ENCODE results near the gene CD46. TPM values are rescaled to one million over a fixed set of nuclear protein-coding genes. Genes with fewer than 3 reads are reported as not detected.

The CD46 gene
- total RNA-seq, 4 donors from 2014 or later, result 65.5 to 209 (median 180) TPM

DNA sequence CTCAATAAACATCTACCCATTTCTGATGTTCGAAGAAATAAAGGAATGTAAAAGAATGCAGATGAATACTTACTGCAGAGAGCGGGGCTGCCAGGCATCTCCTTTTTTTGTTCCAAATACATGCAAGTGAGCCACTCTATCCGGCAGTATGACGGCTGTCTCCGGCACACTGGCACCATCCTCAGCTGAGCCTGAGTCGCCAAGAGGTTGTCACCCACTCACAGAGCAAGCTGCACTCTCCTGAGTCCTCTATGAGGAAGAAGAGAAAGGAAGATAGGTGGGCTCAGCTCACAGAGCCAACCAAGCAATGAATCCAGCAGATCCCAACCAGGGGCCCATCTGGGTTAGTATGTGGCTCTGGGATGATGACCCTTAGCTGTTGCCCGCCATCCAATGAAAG lies 65.3 kb downstream of the CD46 start:
- Histone ChIP-seq H3K27ac (peak overlapping the region in 3 of 4 donors; percentile 49 to 81 (median 56)), H3K4me1 (peaks cover 57 to 97% (median 88%) of the 10 kb centered on the region in 4 donors), H3K4me3 (no peak overlapping the region), H3K9me3 (no peaks in the 10 kb centered on the region), H3K36me3 (peaks cover 0 to 44% (median 21%) of the 10 kb centered on the region in 4 donors), H3K27me3 (no peaks in the 10 kb centered on the region)
- intact Hi-C loops (cut with DNase I; ENCODE audit: low total_unique reads), result no loop called here
- TF ChIP-seq POLR2AphosphoS5 (IDR thresholded peaks at IDR 0.05) (peak in 1 of 3 donors; percentile 11), EP300 (IDR thresholded peaks at IDR 0.05; ENCODE audit: low read depth) (no peak)
- in situ Hi-C loops (cut with MboI; ENCODE audit: low pct_ligation_motif_present in 1 of 4, low pct_unique_long_range_greater_than_20kb in 1 of 4, low sequenced_read_pairs in 3 of 4), result no loop called here
- no peak for DNase-seq
- 95 to 96% methylated on average over 6 to 7 of the region's 7 CpGs for WGBS, 2 donors (ENCODE audit: low coverage in 1 of 2)

- no peak for DNase-seq
- peaks cover 50 to 92% (median 84%) of the 10 kb centered on the region in 4 donors for H3K4me1 ChIP-seq
- intact Hi-C loops (cut with DNase I; ENCODE audit: low total_unique reads), result no loop called here
- in situ Hi-C loops (cut with MboI; ENCODE audit: low pct_ligation_motif_present in 1 of 4, low pct_unique_long_range_greater_than_20kb in 1 of 4, low sequenced_read_pairs in 3 of 4), result no loop called here
- H3K4me3 ChIP-seq, result peak overlapping the region in 1 of 4 donors; percentile 76
- H3K27me3 ChIP-seq, result no peaks in the 10 kb centered on the region
- H3K9me3 ChIP-seq, result no peaks in the 10 kb centered on the region
- TF ChIP-seq POLR2A (IDR thresholded peaks at IDR 0.05) (no peak), EP300 (IDR thresholded peaks at IDR 0.05; ENCODE audit: low read depth) (no peak), POLR2AphosphoS5 (IDR thresholded peaks at IDR 0.05) (no peak)
- TF ChIP-seq, protein P1, sequence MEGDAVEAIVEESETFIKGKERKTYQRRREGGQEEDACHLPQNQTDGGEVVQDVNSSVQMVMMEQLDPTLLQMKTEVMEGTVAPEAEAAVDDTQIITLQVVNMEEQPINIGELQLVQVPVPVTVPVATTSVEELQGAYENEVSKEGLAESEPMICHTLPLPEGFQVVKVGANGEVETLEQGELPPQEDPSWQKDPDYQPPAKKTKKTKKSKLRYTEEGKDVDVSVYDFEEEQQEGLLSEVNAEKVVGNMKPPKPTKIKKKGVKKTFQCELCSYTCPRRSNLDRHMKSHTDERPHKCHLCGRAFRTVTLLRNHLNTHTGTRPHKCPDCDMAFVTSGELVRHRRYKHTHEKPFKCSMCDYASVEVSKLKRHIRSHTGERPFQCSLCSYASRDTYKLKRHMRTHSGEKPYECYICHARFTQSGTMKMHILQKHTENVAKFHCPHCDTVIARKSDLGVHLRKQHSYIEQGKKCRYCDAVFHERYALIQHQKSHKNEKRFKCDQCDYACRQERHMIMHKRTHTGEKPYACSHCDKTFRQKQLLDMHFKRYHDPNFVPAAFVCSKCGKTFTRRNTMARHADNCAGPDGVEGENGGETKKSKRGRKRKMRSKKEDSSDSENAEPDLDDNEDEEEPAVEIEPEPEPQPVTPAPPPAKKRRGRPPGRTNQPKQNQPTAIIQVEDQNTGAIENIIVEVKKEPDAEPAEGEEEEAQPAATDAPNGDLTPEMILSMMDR (IDR thresholded peaks at IDR 0.05), result no peak
- 85 to 87% methylated on average over 8 to 48 of the region's 48 CpGs for WGBS, 2 donors (ENCODE audit: low coverage in 1 of 2)
- H3K36me3 ChIP-seq, result peaks cover 0 to 44% (median 21%) of the 10 kb centered on the region in 4 donors
- H3K27ac ChIP-seq, result peak overlapping the region; percentile 44 to 99 (median 96)
Observed at GRCh38 chr1:207817778-207818751, 66.2 kb downstream of the CD46 start.

- Histone ChIP-seq H3K9me3 (no peaks in the 10 kb centered on the region), H3K27me3 (no peaks in the 10 kb centered on the region), H3K36me3 (peaks cover 0 to 42% (median 20%) of the 10 kb centered on the region in 4 donors), H3K4me3 (peak overlapping the region in 1 of 4 donors; percentile 76), H3K4me1 (peaks cover 41 to 83% (median 76%) of the 10 kb centered on the region in 4 donors), H3K27ac (peak overlapping the region; percentile 44 to 99 (median 96))
- TF ChIP-seq POLR2AphosphoS5 (IDR thresholded peaks at IDR 0.05) (no peak), EP300 (IDR thresholded peaks at IDR 0.05; ENCODE audit: low read depth) (no peak)
- DNase-seq, result no peak
- intact Hi-C loops (cut with DNase I; ENCODE audit: low total_unique reads) (no loop called here), in situ Hi-C loops (cut with MboI; ENCODE audit: low pct_ligation_motif_present in 1 of 4, low pct_unique_long_range_greater_than_20kb in 1 of 4, low sequenced_read_pairs in 3 of 4) (no loop called here)
- WGBS, 2 donors (ENCODE audit: low coverage in 1 of 2), result 73 to 74% methylated on average over 3 to 18 of the region's 18 CpGs
Observed at GRCh38 chr1:207818971-207819451, 67.2 kb downstream of the CD46 start.

GRCh38 chr1:207820568-207821463 lies 69.0 kb downstream of the CD46 start:
- peak overlapping the region; percentile 96 to 99 (median 98) for H3K27ac ChIP-seq
- 78 to 83% methylated on average over 7 to 22 of the region's 22 CpGs for WGBS, 2 donors (ENCODE audit: low coverage in 1 of 2)
- H3K4me3 ChIP-seq, result peak overlapping the region; percentile 46 to 76 (median 51)
- peaks cover 0 to 30% (median 12%) of the 10 kb centered on the region in 4 donors for H3K36me3 ChIP-seq
- no peak for DNase-seq
- H3K27me3 ChIP-seq, result no peaks in the 10 kb centered on the region
- H3K9me3 ChIP-seq, result no peaks in the 10 kb centered on the region
- peaks cover 43 to 83% (median 78%) of the 10 kb centered on the region in 4 donors for H3K4me1 ChIP-seq
- TF ChIP-seq POLR2A (IDR thresholded peaks at IDR 0.05) (no peak), POLR2AphosphoS5 (IDR thresholded peaks at IDR 0.05) (no peak), EP300 (IDR thresholded peaks at IDR 0.05; ENCODE audit: low read depth) (no peak)
- TF ChIP-seq, protein P1 (IDR thresholded peaks at IDR 0.05), result no peak
- in situ Hi-C loops (cut with MboI; ENCODE audit: low pct_ligation_motif_present in 1 of 4, low pct_unique_long_range_greater_than_20kb in 1 of 4, low sequenced_read_pairs in 3 of 4) (loop anchor here in 2 of 4 donors (10.0 kb wide), 2 partner anchors 54 to 144 kb away; no protein-coding TSS in a partner anchor), intact Hi-C loops (cut with DNase I; ENCODE audit: low total_unique reads) (no loop called here)
